GM21367 (cell line): ENCODE data around the gene TRIM69.
"Not testable (repeated sequence)": the region's sequence is repeated elsewhere in the genome, so short reads cannot be mapped to it uniquely, and the experiment has no call there.

Experiments used
- ATAC-seq: cut with Tn5 transposase; IDR thresholded peaks from one replicate; pipeline ENCODE4 v1.9.1; 2021; ENCODE audit not compliant: unreplicated experiment

Gene TRIM69

GRCh38 chr15:44735482-44736180 lies 697 bp upstream of the TRIM69 start:
- ATAC-seq: no peak

GRCh38 chr15:44738340-44738984 lies 2.1 kb downstream of the TRIM69 start:
- ATAC-seq: no peak

GRCh38 chr15:44739222-44739847 lies 3.0 kb downstream of the TRIM69 start:
- not testable (repeated sequence) for ATAC-seq

GRCh38 chr15:44743454-44743853 lies 7.1 kb downstream of the TRIM69 start:
- ATAC-seq: not testable (repeated sequence)

- ATAC-seq: no peak
Measured at GRCh38 chr15:44753345-44753744, 17.0 kb downstream of the TRIM69 start.

GRCh38 chr15:44763187-44763586 lies 26.9 kb downstream of the TRIM69 start:
- no peak for ATAC-seq

GRCh38 chr15:44763848-44764247 lies 27.5 kb downstream of the TRIM69 start:
- ATAC-seq: no peak

- no peak for ATAC-seq
Measured at GRCh38 chr15:44765036-44765435, 28.7 kb downstream of the TRIM69 start.

- ATAC-seq: no peak
Measured at GRCh38 chr15:44769521-44769920, 33.2 kb downstream of the TRIM69 start.

- not testable (repeated sequence) for ATAC-seq
Measured at GRCh38 chr15:44770715-44771114, 34.4 kb downstream of the TRIM69 start.

- no peak for ATAC-seq
Measured at GRCh38 chr15:44775953-44776352, 39.6 kb downstream of the TRIM69 start.

- ATAC-seq: no peak
Measured at GRCh38 chr15:44779761-44780160, 43.4 kb downstream of the TRIM69 start.

GRCh38 chr15:44780608-44781007 lies 44.3 kb downstream of the TRIM69 start:
- ATAC-seq: no peak

- no peak for ATAC-seq
Measured at GRCh38 chr15:44781128-44781810, 44.9 kb downstream of the TRIM69 start.

- no peak for ATAC-seq
Measured at GRCh38 chr15:44782516-44782915, 46.2 kb downstream of the TRIM69 start.

GRCh38 chr15:44784918-44785274 lies 48.6 kb downstream of the TRIM69 start:
- ATAC-seq: not testable (repeated sequence)

- ATAC-seq: no peak
Measured at GRCh38 chr15:44788748-44789147, 52.4 kb downstream of the TRIM69 start.

GRCh38 chr15:44790215-44790614 lies 53.9 kb downstream of the TRIM69 start:
- ATAC-seq: no peak

GRCh38 chr15:44790656-44791055 lies 54.3 kb downstream of the TRIM69 start:
- no peak for ATAC-seq

GRCh38 chr15:44792715-44793114 lies 56.4 kb downstream of the TRIM69 start:
- no peak for ATAC-seq

GRCh38 chr15:44794072-44794471 lies 57.7 kb downstream of the TRIM69 start:
- no peak for ATAC-seq

- no peak for ATAC-seq
Measured at GRCh38 chr15:44796508-44796907, 60.2 kb downstream of the TRIM69 start.
